Mesenchymal stem cell (in vitro differentiated cells and primary cell): ENCODE results near the gene AMY2A. TPM values are rescaled to one million over a fixed set of nuclear protein-coding genes. Genes with fewer than 3 reads are reported as not detected.
"Not testable (repeated sequence)": the region's sequence is repeated elsewhere in the genome, so short reads cannot be mapped to it uniquely, and the experiment has no call there.

ENCODE experiments used
- DNase-seq: peaks from one replicate; pipeline ENCODE4 v3.0.0-alpha.2; 2013
- H2AFZ ChIP-seq: one replicate; pipeline ENCODE4 v1.6.1; 2013; ENCODE audit warnings: low read depth, mild to moderate bottlenecking, control low read depth, inconsistent platforms, low read length, moderate library complexity
- H2AK5ac ChIP-seq: 2 replicates; pipeline ENCODE4 v1.6.1; 2013; ENCODE audit warnings: low read length, moderate library complexity, mild to moderate bottlenecking, inconsistent platforms; ENCODE audit not compliant: severe bottlenecking
- H2BK120ac ChIP-seq: one replicate; pipeline ENCODE4 v1.6.1; 2013; ENCODE audit warnings: low read depth, mild to moderate bottlenecking, inconsistent platforms, low read length, moderate library complexity
- H2BK12ac ChIP-seq, 2 experiments: one replicate each; pipeline ENCODE4 v1.6.1; 2013; ENCODE audit warnings: inconsistent platforms in 2 of 2, low read length in 2 of 2, mild to moderate bottlenecking in 2 of 2, moderate library complexity in 2 of 2, control low read depth in 1 of 2
- H2BK15ac ChIP-seq: one replicate; pipeline ENCODE4 v1.6.1; 2013; ENCODE audit warnings: mild to moderate bottlenecking, low read depth, inconsistent platforms; ENCODE audit not compliant: poor library complexity, severe bottlenecking
- H2BK5ac ChIP-seq: 2 replicates; pipeline ENCODE4 v1.6.1; 2013; ENCODE audit warnings: low read depth, mild to moderate bottlenecking, low read length, control low read depth, inconsistent platforms; ENCODE audit not compliant: poor library complexity, severe bottlenecking
- H3K14ac ChIP-seq, 2 experiments: one replicate each; pipeline ENCODE4 v1.6.1; 2013; ENCODE audit warnings: inconsistent platforms in 2 of 2, low read length in 2 of 2, control low read depth in 1 of 2, mild to moderate bottlenecking in 1 of 2, moderate library complexity in 1 of 2
- H3K18ac ChIP-seq, 2 experiments: one replicate each; pipeline ENCODE4 v1.6.1; 2013; ENCODE audit warnings: inconsistent platforms in 2 of 2, low read length in 2 of 2, control low read depth in 1 of 2, low read depth in 1 of 2, mild to moderate bottlenecking in 1 of 2
- H3K23ac ChIP-seq, 2 experiments: one replicate each; pipeline ENCODE4 v1.6.1; 2013; ENCODE audit warnings: inconsistent platforms in 2 of 2, low read length in 2 of 2, mild to moderate bottlenecking in 2 of 2, moderate library complexity in 2 of 2, control low read depth in 1 of 2
- H3K27ac ChIP-seq: 2 replicates; pipeline ENCODE4 v1.5.1; 2013; ENCODE audit warnings: mild to moderate bottlenecking, moderate library complexity, low read length, control low read depth, inconsistent platforms; ENCODE audit not compliant: poor library complexity, severe bottlenecking
- H3K27me3 ChIP-seq, 2 experiments: 2 replicates each; pipeline versions ENCODE4 v1.6.1 to v1.7.0; 2013; ENCODE audit warnings: low read length in 2 of 2, mild to moderate bottlenecking in 2 of 2, moderate library complexity in 2 of 2, control low read depth in 1 of 2, inconsistent platforms in 1 of 2; ENCODE audit not compliant: control insufficient read depth in 1 of 2, insufficient read depth in 1 of 2
- H3K36me3 ChIP-seq, 2 experiments: 2 replicates each; pipeline versions ENCODE4 v1.6.1 to v1.7.0; 2013; ENCODE audit warnings: low read length in 2 of 2, control low read depth in 1 of 2, inconsistent platforms in 1 of 2, low read depth in 1 of 2, mild to moderate bottlenecking in 1 of 2; ENCODE audit not compliant: insufficient read depth in 2 of 2, control insufficient read depth in 1 of 2
- H3K4ac ChIP-seq, 2 experiments: one replicate each; pipeline ENCODE4 v1.6.1; 2013; ENCODE audit warnings: inconsistent platforms in 2 of 2, low read length in 2 of 2, mild to moderate bottlenecking in 2 of 2, moderate library complexity in 2 of 2, control low read depth in 1 of 2, low read depth in 1 of 2
- H3K4me1 ChIP-seq: 2 replicates; pipeline ENCODE4 v1.6.1; 2013; ENCODE audit warnings: low read depth, low read length, control low read depth; ENCODE audit not compliant: control insufficient read depth, insufficient read depth
- H3K4me2 ChIP-seq: 2 replicates; pipeline ENCODE4 v1.6.1; 2013; ENCODE audit warnings: low read length, mild to moderate bottlenecking, inconsistent platforms; ENCODE audit not compliant: poor library complexity, severe bottlenecking
- H3K4me3 ChIP-seq, 2 experiments: 2 replicates each; pipeline versions ENCODE4 v1.5.1 to v1.7.0; 2013; ENCODE audit warnings: low read length in 2 of 2, mild to moderate bottlenecking in 2 of 2, control low read depth in 1 of 2, low read depth in 1 of 2; ENCODE audit not compliant: insufficient read depth in 1 of 2
- H3K79me1 ChIP-seq: replicated peaks from 2 replicates; pipeline ENCODE4 v1.6.1; 2013; ENCODE audit warnings: mild to moderate bottlenecking, control low read depth, low read length, inconsistent platforms; ENCODE audit not compliant: poor library complexity, severe bottlenecking
- H3K9ac ChIP-seq: 2 replicates; pipeline ENCODE4 v1.7.0; 2013; ENCODE audit warnings: mild to moderate bottlenecking, low read length, moderate library complexity
- H3K9me3 ChIP-seq: 2 replicates; pipeline ENCODE4 v1.7.0; 2013; ENCODE audit warnings: mild to moderate bottlenecking, low read length; ENCODE audit not compliant: control insufficient read depth
- H4K8ac ChIP-seq: one replicate; pipeline ENCODE4 v1.6.1; 2013; ENCODE audit warnings: inconsistent platforms, mild to moderate bottlenecking, low read length, moderate library complexity
- H4K91ac ChIP-seq: one replicate; pipeline ENCODE4 v1.6.1; 2013; ENCODE audit warnings: mild to moderate bottlenecking, low read length, inconsistent platforms
- WGBS: methylation state at CpG from one replicate; pipeline ENCODE4 v1.1.7; 2013; ENCODE audit warnings: mixed read lengths; 5-methylcytosine and 5-hydroxymethylcytosine counted together
- small RNA-seq: library from polyadenylated mRNA; stranded (forward); fragments of <200 nt; extraction: miRNeasy Mini kit (QIAGEN cat#:217004); gene quantifications from one replicate; pipeline ENCODE3, GENCODE V24; 2013; ENCODE audit warnings: low read depth

Gene AMY2A

GRCh38 chr1:103655460-103655859 is 38.2 kb downstream of the AMY2A start, which contains the start of gene AMY1A:
Gene AMY1A, plus strand, starts transcription at chr1:103655760. Its CDS starts 571 bp downstream, at chr1:103656331.
- H3K27ac ChIP-seq, H3K36me3 ChIP-seq, H2BK15ac ChIP-seq, H3K79me1 ChIP-seq, H3K14ac ChIP-seq, DNase-seq, H2BK120ac ChIP-seq, H3K9me3 ChIP-seq, H4K91ac ChIP-seq, H3K4me2 ChIP-seq, H3K4me1 ChIP-seq, H4K8ac ChIP-seq, H3K27me3 ChIP-seq, H2BK5ac ChIP-seq, H2AK5ac ChIP-seq, H3K18ac ChIP-seq, H3K4me3 ChIP-seq, H2AFZ ChIP-seq, H3K9ac ChIP-seq, H3K4ac ChIP-seq, H2BK12ac ChIP-seq, H3K23ac ChIP-seq: not testable (repeated sequence)
- no CpG with 5 or more reads among the region's 5 CpGs for WGBS

Small RNA genes lying within 50 kb of the gene (small RNA-seq; reads per million reads assigned to genes)
- gene AC105272.1, result not detected
